Heart left ventricle (tissue), 16 donors: ENCODE results near the gene UNC13B. TPM values are rescaled to one million over a fixed set of nuclear protein-coding genes. Genes with fewer than 3 reads are reported as not detected.

Source experiments
- ATAC-seq, 4 donors: fragments of 200-7000 bp; cut with Tn5 transposase; one replicate each; pipeline ENCODE4 v1.9.1; 2020 to 2022; ENCODE audit warnings: moderate library complexity in 4 of 4, mild to moderate bottlenecking in 3 of 4, moderate number of reproducible peaks in 1 of 4
- DNase-seq, 5 donors: peaks; one replicate each; pipeline ENCODE4 v3.0.0-alpha.2; 2020
- H3K27ac ChIP-seq, 12 donors: fragments of 200-600 bp; sonication (generic) in 4 of 12; one replicate each; pipeline versions ENCODE4 v1.5.0 to v1.8.0; 2016 to 2022; ENCODE audit warnings: mild to moderate bottlenecking in 2 of 12
- H3K27me3 ChIP-seq, 9 donors: fragments of 200-600 bp; sonication (generic) in 2 of 9; one replicate each; pipeline versions ENCODE4 v1.5.1 to v1.8.0; 2016 to 2022; ENCODE audit warnings: mild to moderate bottlenecking in 3 of 9
- H3K36me3 ChIP-seq, 9 donors: fragments of 200-600 bp; sonication (generic) in 2 of 9; one replicate each; pipeline versions ENCODE4 v1.5.0 to v1.8.0; 2018 to 2022; ENCODE audit warnings: mild to moderate bottlenecking in 2 of 9
- H3K4me1 ChIP-seq, 12 donors: fragments of 200-600 bp; sonication (generic) in 4 of 12; one replicate each; pipeline versions ENCODE4 v1.5.0 to v1.8.0; 2016 to 2022; ENCODE audit warnings: mild to moderate bottlenecking in 3 of 12
- H3K4me3 ChIP-seq, 12 donors: fragments of 200-600 bp; sonication (generic) in 4 of 12; one replicate each; pipeline versions ENCODE4 v1.5.0 to v1.8.0; 2017 to 2022; ENCODE audit warnings: mild to moderate bottlenecking in 9 of 12, moderate library complexity in 4 of 12
- H3K9me3 ChIP-seq, 12 donors: fragments of 200-600 bp; sonication (generic) in 4 of 12; one replicate each; pipeline versions ENCODE4 v1.5.0 to v1.8.0; 2016 to 2022; ENCODE audit warnings: mild to moderate bottlenecking in 1 of 12
- CTCF ChIP-seq, 12 donors: fragments of 200-600 bp; sonication (generic) in 4 of 12; IDR thresholded peaks; one replicate each; pipeline versions ENCODE4 v1.5.0 to v1.8.0; 2018 to 2022; ENCODE audit warnings: antibody characterized with exemption in 12 of 12, mild to moderate bottlenecking in 5 of 12
- POLR2A ChIP-seq, 2 donors: fragments of 450-650 bp; IDR thresholded peaks; one replicate each; pipeline ENCODE4 v1.6.1; 2017; ENCODE audit warnings: antibody characterized with exemption in 2 of 2, mild to moderate bottlenecking in 2 of 2, moderate library complexity in 2 of 2
- WGBS, 4 donors: extraction: QIAGEN DNeasy Blood & Tissue Kit in 2 of 4; methylation state at CpG; one replicate each; pipeline versions ENCODE4 v1.1.5 to v1.1.7; 2013 to 2018; 5-methylcytosine and 5-hydroxymethylcytosine counted together
- intact Hi-C, 10 donors: fragments of 100-400 bp; cut with DNase I; formaldehyde crosslinking; loops; one replicate each; pipeline versions ENCODE4 v1.11.1 to v1.14.2; 2022
- polyA plus RNA-seq, 2 donors: library from polyadenylated mRNA; stranded (reverse); fragments of 200-250 nt; gene quantifications; one replicate each; pipeline ENCODE4 v1.2.3, GENCODE V29; 2013
- total RNA-seq, 9 donors: library from RNA; depleted of rRNA in 2 of 9; stranded (reverse); fragments of >200 nt in 2 of 9; fragmentation: NEBNext Ultra II Directional in 3 of 9; extraction: Animal tissue kit (Norgen Biotek cat#: 25700) in 3 of 9; gene quantifications; one replicate each; pipeline versions ENCODE4 v1.1.0 to v1.2.4, GENCODE V29; 2016 to 2023
- donor health status: ischemic (EF 13 %, LVEDD 7.1; RV severe dilation, severe dysfunction).
- donor health status: healthy with polysubstance abuse.
- donor health status: DM: no; HTN: yes; CAD: no.
- donor health status: DM: no; HTN: no; CAD: no.
- donor health status: ischemic (EF 25% LVEDD 6.9; RV normal size, moderate dysfunction).
- donor health status: ischemic (EF 25% LVEDD 5.7; RV mildly dilated, moderate dysfunction).
- donor health status: healthy.
- donor health status: DM: yes; HTN: yes; CAD: no.
- donor health status: ischemic (EF 35%, LVEDD 5.7; RV mildly dilated, moderate dysfunction).
- donor health status: nonischemic (EF 11% LVEDD 7.7; RV severe dilation, severe dysfunction).
- donor health status: DM: yes; HTN: yes; CAD: no.
- donor health status: PGD.
- donor health status: ischemic (EF 29% LVEDD 5.4; RV normal size, mild dysfunction).
- donor health status: nonischemic (EF 23%, LVEDD 6.1; RV moderate dilation, normal function).

The UNC13B gene
- total and polyA plus RNA-seq, 11 donors = 8.1 to 30.2 (median 21.2) TPM

GRCh38 chr9:35367451-35367850 is 205.6 kb downstream of the UNC13B start:
- Histone ChIP-seq H3K27me3 (no peaks in the 10 kb centered on the region), H3K27ac (no peak overlapping the region), H3K9me3 (no peaks in the 10 kb centered on the region), H3K36me3 (peaks cover 0 to 36% (median 17%) of the 10 kb centered on the region in 9 donors), H3K4me1 (peaks cover 0 to 28% (median 6%) of the 10 kb centered on the region in 12 donors), H3K4me3 (no peak overlapping the region)
- DNase-seq (no peak), ATAC-seq (peak in 2 of 4 donors; percentile 31 to 36)
- 79 to 90% (median 84%) methylated on average over 2 of the region's 2 CpGs for WGBS, 4 donors
- intact Hi-C loops = no loop called here
- no peak for TF ChIP-seq POLR2A (IDR thresholded peaks at IDR 0.05)
- TF ChIP-seq CTCF (IDR thresholded peaks at IDR 0.05) = no peak

- H3K27me3 ChIP-seq = no peaks in the 10 kb centered on the region
- peaks cover 0 to 38% (median 20%) of the 10 kb centered on the region in 9 donors for H3K36me3 ChIP-seq
- peaks cover 0 to 25% (median 3%) of the 10 kb centered on the region in 12 donors for H3K4me1 ChIP-seq
- DNase-seq (no peak), ATAC-seq (no peak)
- no peak for TF ChIP-seq POLR2A (IDR thresholded peaks at IDR 0.05)
- TF ChIP-seq CTCF (IDR thresholded peaks at IDR 0.05) = no peak
- intact Hi-C loops = no loop called here
- 90 to 95% (median 95%) methylated on average over 4 to 5 of the region's 5 CpGs for WGBS, 4 donors
- no peak overlapping the region for H3K4me3 ChIP-seq
- H3K9me3 ChIP-seq = no peaks in the 10 kb centered on the region
- no peak overlapping the region for H3K27ac ChIP-seq
Observed at GRCh38 chr9:35370241-35370640, 208.4 kb downstream of the UNC13B start.

GRCh38 chr9:35374436-35374835 is 212.6 kb downstream of the UNC13B start:
- Histone ChIP-seq H3K27me3 (no peaks in the 10 kb centered on the region), H3K4me1 (peaks cover 0 to 10% (median 0%) of the 10 kb centered on the region in 12 donors), H3K27ac (no peak overlapping the region), H3K9me3 (no peaks in the 10 kb centered on the region), H3K36me3 (peaks cover 0 to 55% (median 33%) of the 10 kb centered on the region in 9 donors), H3K4me3 (no peak overlapping the region)
- no peak for ATAC-seq
- intact Hi-C loops = no loop called here
- no peak for DNase-seq
- TF ChIP-seq CTCF (IDR thresholded peaks at IDR 0.05) = no peak
- no peak for TF ChIP-seq POLR2A (IDR thresholded peaks at IDR 0.05)

GRCh38 chr9:35374910-35375309 is 213.1 kb downstream of the UNC13B start:
- H3K36me3 ChIP-seq = peaks cover 0 to 54% (median 28%) of the 10 kb centered on the region in 9 donors
- H3K9me3 ChIP-seq = no peaks in the 10 kb centered on the region
- no peaks in the 10 kb centered on the region for H3K27me3 ChIP-seq
- 66 to 76% (median 70%) methylated on average over 5 of the region's 5 CpGs for WGBS, 4 donors
- H3K4me3 ChIP-seq = no peak overlapping the region
- no peak for TF ChIP-seq CTCF (IDR thresholded peaks at IDR 0.05)
- no peak for TF ChIP-seq POLR2A (IDR thresholded peaks at IDR 0.05)
- peaks cover 0 to 10% (median 0%) of the 10 kb centered on the region in 12 donors for H3K4me1 ChIP-seq
- ATAC-seq = peak in 2 of 4 donors; percentile 50 to 69
- H3K27ac ChIP-seq = no peak overlapping the region
- DNase-seq = no peak
- intact Hi-C loops = no loop called here
